Amniotic stem cell (primary cell): ENCODE data around the gene YIPF7.

Source experiments
- DNase-seq: peaks from one replicate; lab custom pipeline; 2025; lab: John Stamatoyannopoulos, UW

The YIPF7 gene

GRCh38 chr4:44616621-44617020 is 34.8 kb downstream of the YIPF7 start:
- DNase-seq = no peak

- DNase-seq = no peak
These were observed 68.0 kb downstream of the YIPF7 start for GRCh38 chr4:44583393-44583792.

GRCh38 chr4:44580231-44580630 is 71.2 kb downstream of the YIPF7 start:
- no peak for DNase-seq

GRCh38 chr4:44578954-44579353 is 72.5 kb downstream of the YIPF7 start:
- DNase-seq = no peak
